Neural progenitor cell (in vitro differentiated cells): ENCODE data around the gene RELN. TPM values are rescaled to one million over a fixed set of nuclear protein-coding genes. Genes with fewer than 3 reads are reported as not detected.

Experiments used
- DNase-seq: peaks from one replicate; pipeline ENCODE4 v3.0.0-alpha.2; 2016; ENCODE audit warnings: low spot score
- H2AFZ ChIP-seq: fragments of 200-600 bp; sonication (generic); replicated peaks from 2 replicates; pipeline ENCODE4 v1.6.1; 2016; ENCODE audit warnings: antibody characterized with exemption
- H3F3A ChIP-seq: fragments of 200-600 bp; sonication (generic); 2 replicates; pipeline ENCODE4 v1.6.1; 2016; ENCODE audit warnings: antibody characterized with exemption, low read depth
- H3K27ac ChIP-seq: fragments of 200-600 bp; sonication (generic); 2 replicates; pipeline ENCODE4 v1.5.1; 2016; ENCODE audit warnings: mild to moderate bottlenecking
- H3K27me3 ChIP-seq: fragments of 200-600 bp; sonication (generic); 2 replicates; pipeline ENCODE4 v1.6.1; 2016; ENCODE audit warnings: mild to moderate bottlenecking, moderate library complexity
- H3K36me3 ChIP-seq: fragments of 200-600 bp; sonication (generic); 2 replicates; pipeline ENCODE4 v1.5.1; 2016
- H3K4me1 ChIP-seq: fragments of 200-600 bp; sonication (generic); 2 replicates; pipeline ENCODE4 v1.6.1; 2016; ENCODE audit warnings: mixed run types
- H3K4me2 ChIP-seq: fragments of 200-600 bp; sonication (generic); 2 replicates; pipeline ENCODE4 v1.6.1; 2016
- H3K4me3 ChIP-seq: fragments of 200-600 bp; sonication (generic); 2 replicates; pipeline ENCODE4 v1.5.1; 2016
- H3K79me2 ChIP-seq: fragments of 200-600 bp; sonication (generic); 2 replicates; pipeline ENCODE4 v1.6.1; 2016; ENCODE audit warnings: low read depth
- H3K9ac ChIP-seq: fragments of 200-600 bp; sonication (generic); 2 replicates; pipeline ENCODE4 v1.6.1; 2016
- H3K9me3 ChIP-seq: fragments of 200-600 bp; sonication (generic); 2 replicates; pipeline ENCODE4 v1.5.1; 2016; ENCODE audit warnings: low read depth
- H4K20me1 ChIP-seq: fragments of 200-600 bp; sonication (generic); 2 replicates; pipeline ENCODE4 v1.6.1; 2016; ENCODE audit warnings: low read depth
- H3K27ac Mint-ChIP-seq: 3 replicates; pipeline ENCODE4 v1.8.0; 2021; ENCODE audit warnings: mixed read lengths
- H3K27me3 Mint-ChIP-seq: 2 replicates; pipeline ENCODE4 v1.8.0; 2022; ENCODE audit warnings: low read depth, mild to moderate bottlenecking, inconsistent platforms, moderate library complexity, mixed read lengths; ENCODE audit not compliant: insufficient read depth
- H3K36me3 Mint-ChIP-seq: 3 replicates; pipeline ENCODE4 v1.8.0; 2021; ENCODE audit warnings: mixed read lengths
- H3K4me1 Mint-ChIP-seq: 3 replicates; pipeline ENCODE4 v1.8.0; 2021; ENCODE audit warnings: mixed read lengths
- H3K4me3 Mint-ChIP-seq: 3 replicates; pipeline ENCODE4 v1.8.0; 2021; ENCODE audit warnings: mild to moderate bottlenecking, moderate library complexity, mixed read lengths
- H3K9me3 Mint-ChIP-seq: 3 replicates; pipeline ENCODE4 v1.8.0; 2020; ENCODE audit warnings: mixed read lengths
- CTCF ChIP-seq: fragments of 200-600 bp; sonication (generic); IDR thresholded peaks from 2 replicates; pipeline ENCODE4 v1.5.1; 2017; ENCODE audit warnings: antibody characterized with exemption, mild to moderate bottlenecking
- EZH2 ChIP-seq: fragments of 200-600 bp; sonication (generic); IDR thresholded peaks from 2 replicates; pipeline ENCODE4 v1.6.1; 2017; ENCODE audit warnings: antibody characterized with exemption, mild to moderate bottlenecking, moderate library complexity
- EZH2phosphoT487 ChIP-seq: fragments of 200-600 bp; sonication (generic); IDR thresholded peaks from 2 replicates; pipeline ENCODE4 v1.6.1; 2017; ENCODE audit warnings: antibody characterized with exemption
- total RNA-seq: library from RNA; depleted of rRNA; stranded (reverse); fragments of >200 nt; gene quantifications from 2 replicates; pipeline ENCODE4 v1.2.3, GENCODE V29; 2015; ENCODE audit warnings: low replicate concordance

The RELN gene
- total RNA-seq, 1 donor from 2014 or later = 0.02 TPM

- Histone ChIP-seq H3K4me1 (no peaks in the 10 kb centered on the region), H3K9me3 (no peaks in the 10 kb centered on the region), H3K4me2 (no peak overlapping the region), H3K27me3 (no peaks in the 10 kb centered on the region), H3K4me3 (no peak overlapping the region), H3F3A (no peaks in the 10 kb centered on the region), H3K36me3 (no peaks in the 10 kb centered on the region), H3K9ac (no peak overlapping the region), H3K27ac (no peak overlapping the region), H4K20me1 (no peaks in the 10 kb centered on the region), H2AFZ (no peak overlapping the region), H3K79me2 (no peaks in the 10 kb centered on the region)
- H3K4me3 Mint-ChIP-seq = no peak overlapping the region
- no peak for DNase-seq
- peaks cover 11% of the 10 kb centered on the region for H3K4me1 Mint-ChIP-seq
- no peaks in the 10 kb centered on the region for H3K9me3 Mint-ChIP-seq
- TF ChIP-seq CTCF (no peak), EZH2 (no peak), EZH2phosphoT487 (no peak)
- H3K27me3 Mint-ChIP-seq = no peaks in the 10 kb centered on the region
- no peaks in the 10 kb centered on the region for H3K36me3 Mint-ChIP-seq
- H3K27ac Mint-ChIP-seq = no peak overlapping the region
Measured at GRCh38 chr7:103712991-103713778, 276.3 kb downstream of the RELN start.

DNA sequence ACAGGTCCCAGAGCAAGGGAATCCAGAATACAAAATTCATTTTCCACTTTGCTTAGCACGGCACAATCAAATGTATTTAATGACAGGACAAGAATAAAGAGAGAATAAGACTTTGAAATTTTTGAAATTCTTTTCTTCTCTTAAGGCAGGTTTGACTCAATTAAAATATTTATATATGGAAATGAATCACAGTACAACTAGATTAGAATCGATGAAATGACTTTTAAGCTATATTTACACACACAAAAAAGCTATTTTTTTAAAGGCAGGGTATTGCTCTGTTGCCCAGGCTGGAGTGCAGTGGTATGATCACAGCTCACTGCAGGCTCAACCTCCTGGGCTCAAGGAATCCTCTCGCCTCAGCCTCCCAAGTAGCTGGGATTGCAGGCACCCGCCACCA lies 278.0 kb downstream of the RELN start:
- no peaks in the 10 kb centered on the region for H3K36me3 Mint-ChIP-seq
- no peaks in the 10 kb centered on the region for H3K27me3 Mint-ChIP-seq
- Histone ChIP-seq H3K27ac (no peak overlapping the region), H3K9me3 (no peaks in the 10 kb centered on the region), H2AFZ (no peak overlapping the region), H3K27me3 (no peaks in the 10 kb centered on the region), H3K4me3 (no peak overlapping the region), H3K36me3 (no peaks in the 10 kb centered on the region), H3K9ac (no peak overlapping the region), H3K4me2 (no peak overlapping the region), H3K79me2 (no peaks in the 10 kb centered on the region), H4K20me1 (no peaks in the 10 kb centered on the region), H3F3A (no peaks in the 10 kb centered on the region), H3K4me1 (no peaks in the 10 kb centered on the region)
- peaks cover 11% of the 10 kb centered on the region for H3K4me1 Mint-ChIP-seq
- TF ChIP-seq EZH2phosphoT487 (no peak), CTCF (no peak), EZH2 (no peak)
- no peaks in the 10 kb centered on the region for H3K9me3 Mint-ChIP-seq
- no peak overlapping the region for H3K27ac Mint-ChIP-seq
- no peak for DNase-seq
- H3K4me3 Mint-ChIP-seq = no peak overlapping the region

DNA sequence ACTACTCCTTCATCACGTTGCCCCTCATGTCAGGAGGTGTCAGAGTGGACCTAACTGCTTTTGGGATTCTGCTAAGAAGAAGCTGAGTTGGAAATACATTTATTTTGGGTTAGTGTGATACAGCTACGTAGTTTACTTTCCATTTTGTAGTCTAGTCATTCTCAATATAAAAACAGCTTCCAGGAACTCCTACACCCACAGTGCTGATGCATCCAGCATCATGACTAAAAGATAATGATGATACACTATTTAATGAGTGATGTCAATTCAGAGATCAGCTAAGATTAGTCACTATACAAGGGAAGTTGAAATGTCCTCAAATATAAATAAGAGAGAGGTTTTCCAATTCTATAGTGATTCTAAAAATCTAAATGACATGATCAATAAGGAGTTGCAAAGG lies 279.2 kb downstream of the RELN start:
- no peak overlapping the region for H3K4me2 ChIP-seq
- H3F3A ChIP-seq = no peaks in the 10 kb centered on the region
- no peak overlapping the region for H3K9ac ChIP-seq
- no peaks in the 10 kb centered on the region for H3K4me1 ChIP-seq
- H3K4me3 Mint-ChIP-seq = no peak overlapping the region
- H3K4me1 Mint-ChIP-seq = peaks cover 5% of the 10 kb centered on the region
- no peak for DNase-seq
- no peak overlapping the region for H3K27ac ChIP-seq
- no peak overlapping the region for H3K27ac Mint-ChIP-seq
- no peaks in the 10 kb centered on the region for H3K27me3 ChIP-seq
- H3K9me3 Mint-ChIP-seq = no peaks in the 10 kb centered on the region
- no peak for TF ChIP-seq EZH2phosphoT487
- TF ChIP-seq EZH2 = no peak
- no peak for TF ChIP-seq CTCF
- no peaks in the 10 kb centered on the region for H3K27me3 Mint-ChIP-seq
- H2AFZ ChIP-seq = no peak overlapping the region
- H3K36me3 ChIP-seq = no peaks in the 10 kb centered on the region
- H3K79me2 ChIP-seq = no peaks in the 10 kb centered on the region
- no peaks in the 10 kb centered on the region for H3K36me3 Mint-ChIP-seq
- H3K4me3 ChIP-seq = no peak overlapping the region
- H4K20me1 ChIP-seq = no peaks in the 10 kb centered on the region
- H3K9me3 ChIP-seq = no peaks in the 10 kb centered on the region
